GM15510 (cell line): ENCODE measurements around the gene JPH3.

Source experiments
- POLR2A ChIP-seq: IDR thresholded peaks from 3 replicates; pipeline ENCODE4 v1.6.1; 2011; ENCODE audit warnings: borderline replicate concordance; ENCODE audit not compliant: insufficient read length; ENCODE audit errors: extremely low read depth

JPH3 gene

GRCh38 chr16:87584975-87585374 lies 17.3 kb upstream of the JPH3 start:
- TF ChIP-seq POLR2A, result no peak

DNA sequence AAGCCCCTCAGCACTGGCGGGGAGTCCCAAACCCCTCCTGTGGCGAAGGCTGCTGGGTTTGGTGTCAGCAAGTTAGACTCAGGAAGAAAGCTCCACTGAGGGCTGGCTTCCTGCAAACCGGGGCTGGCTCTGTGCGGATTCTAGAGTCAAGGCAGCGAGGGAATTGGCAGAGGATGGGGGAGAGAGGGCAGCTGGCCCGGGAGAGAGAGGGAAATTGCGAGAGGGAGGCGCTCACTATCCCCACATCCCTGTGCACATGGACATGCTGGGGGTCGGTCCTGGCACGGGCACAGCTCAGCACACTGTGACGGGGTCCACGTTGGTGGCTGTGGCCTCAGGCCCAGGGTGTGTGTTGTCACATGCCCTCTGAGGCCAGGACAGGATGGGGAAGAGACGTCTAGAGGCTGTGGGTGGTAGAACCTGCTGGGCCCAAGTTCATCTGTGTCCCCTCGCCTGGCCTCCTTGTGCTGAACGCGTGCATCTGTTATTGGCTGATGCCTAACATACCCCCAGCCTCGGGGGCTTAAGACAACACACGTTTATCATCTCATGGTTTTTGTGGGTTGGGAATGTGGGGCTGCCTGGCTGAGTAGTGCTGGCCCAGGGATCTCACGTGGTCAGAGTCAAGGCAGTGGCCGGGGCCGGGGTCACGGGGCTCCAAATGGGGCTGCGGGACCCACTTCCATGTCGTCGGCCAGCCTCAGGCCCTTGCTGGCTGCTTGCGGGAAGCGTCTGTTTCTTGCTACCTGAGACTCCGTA lies 16.7 kb upstream of the JPH3 start:
- TF ChIP-seq POLR2A, result no peak

DNA sequence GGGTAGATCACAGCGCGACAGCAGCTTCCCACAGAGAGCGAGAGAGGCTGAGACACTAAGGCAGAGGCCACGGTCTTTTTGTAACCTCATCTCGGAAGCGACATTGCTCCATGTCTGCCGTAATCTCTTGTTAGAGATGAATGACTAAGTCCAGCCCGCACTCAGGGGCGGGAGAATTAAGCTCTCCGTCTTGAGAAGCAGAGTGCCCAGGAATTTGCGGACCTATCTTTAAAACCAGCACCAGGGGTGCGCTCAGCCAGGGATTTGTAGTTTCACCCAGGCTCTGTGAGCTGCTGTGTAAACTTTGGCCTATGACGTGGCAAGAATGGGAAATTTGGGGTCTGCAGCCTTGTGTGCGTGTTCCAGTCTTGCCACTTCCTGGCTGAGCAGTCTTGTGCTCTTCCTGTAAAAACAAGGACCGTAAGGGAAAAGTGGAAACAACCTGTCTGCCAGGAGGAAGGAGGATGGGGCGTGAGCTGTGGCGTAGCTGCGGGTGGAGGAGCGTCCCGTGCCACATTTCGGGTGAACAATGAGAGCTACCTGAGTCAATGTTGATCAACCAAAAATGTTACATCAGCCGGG lies 16.0 kb upstream of the JPH3 start:
- TF ChIP-seq POLR2A, result no peak

GRCh38 chr16:87587636-87588035 lies 14.7 kb upstream of the JPH3 start:
- no peak for TF ChIP-seq POLR2A

- no peak for TF ChIP-seq POLR2A
Observed at GRCh38 chr16:87592018-87592712, 10.1 kb upstream of the JPH3 start.

DNA sequence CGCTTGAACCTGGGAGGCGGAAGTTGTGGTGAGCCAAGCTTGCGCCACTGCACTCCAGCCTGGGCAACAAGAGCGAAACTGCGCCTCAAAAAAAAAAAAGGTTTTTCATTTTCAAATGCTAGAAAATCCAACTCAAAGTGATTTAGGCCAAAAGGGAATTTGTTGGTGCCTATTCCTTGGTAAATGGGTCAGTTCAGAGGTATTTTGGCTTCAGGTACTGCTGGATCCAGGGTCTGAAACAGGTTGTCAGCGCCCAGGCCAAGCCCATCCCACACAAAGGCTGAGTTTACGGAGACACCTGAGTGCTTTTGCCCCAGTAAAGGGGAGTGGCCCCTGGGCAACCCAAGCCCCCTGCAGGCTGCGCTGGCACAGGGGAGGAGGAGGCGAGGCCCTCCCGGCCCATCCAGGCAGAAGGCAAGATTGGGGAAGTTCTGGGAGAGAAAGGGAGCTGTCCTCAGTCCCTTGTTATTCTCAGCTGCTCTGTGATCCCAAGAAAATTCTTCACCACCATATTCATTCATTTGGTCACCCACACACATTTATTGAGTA lies 8.5 kb upstream of the JPH3 start:
- TF ChIP-seq POLR2A, result no peak

- TF ChIP-seq POLR2A, result no peak
Observed at GRCh38 chr16:87595712-87596111, 6.6 kb upstream of the JPH3 start.

DNA sequence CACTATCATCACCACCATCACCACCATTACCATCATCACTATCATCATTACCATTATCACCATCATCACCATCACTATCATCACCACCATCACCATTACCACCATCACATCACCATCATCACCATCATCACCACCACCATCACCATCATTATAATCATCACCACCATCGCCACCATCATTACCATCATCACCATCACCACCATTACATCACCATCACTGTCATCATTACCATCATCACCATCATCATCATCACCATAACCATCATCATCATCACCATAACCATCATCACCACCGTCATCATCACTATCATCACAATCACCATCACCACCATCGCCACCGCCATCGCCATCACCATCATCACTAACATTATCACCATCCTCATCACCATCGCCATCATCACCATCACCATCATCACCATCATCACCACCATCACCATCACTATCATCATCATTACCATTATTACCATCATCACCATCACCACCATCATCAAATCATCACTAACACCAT lies 4.9 kb upstream of the JPH3 start:
- no peak for TF ChIP-seq POLR2A

DNA sequence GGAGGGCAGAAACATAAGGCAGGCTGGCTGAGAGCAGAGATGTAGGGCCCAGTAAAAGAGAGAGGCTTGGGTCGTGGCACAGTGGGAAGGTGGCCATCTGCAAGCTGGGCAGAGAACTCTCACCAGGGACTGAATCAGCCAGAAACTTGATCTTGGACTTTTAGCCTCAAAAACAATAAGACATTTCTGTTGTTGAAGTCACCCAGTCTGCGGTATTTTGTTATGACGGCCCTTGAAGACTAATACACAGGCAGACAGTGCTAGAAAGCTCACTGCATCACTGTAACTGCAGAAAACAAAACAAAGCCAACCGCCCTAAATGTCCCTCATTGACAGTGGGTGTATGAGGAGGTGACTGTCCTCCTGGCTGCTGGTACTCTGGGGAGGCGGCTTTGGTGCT lies 3.9 kb upstream of the JPH3 start:
- TF ChIP-seq POLR2A, result no peak

DNA sequence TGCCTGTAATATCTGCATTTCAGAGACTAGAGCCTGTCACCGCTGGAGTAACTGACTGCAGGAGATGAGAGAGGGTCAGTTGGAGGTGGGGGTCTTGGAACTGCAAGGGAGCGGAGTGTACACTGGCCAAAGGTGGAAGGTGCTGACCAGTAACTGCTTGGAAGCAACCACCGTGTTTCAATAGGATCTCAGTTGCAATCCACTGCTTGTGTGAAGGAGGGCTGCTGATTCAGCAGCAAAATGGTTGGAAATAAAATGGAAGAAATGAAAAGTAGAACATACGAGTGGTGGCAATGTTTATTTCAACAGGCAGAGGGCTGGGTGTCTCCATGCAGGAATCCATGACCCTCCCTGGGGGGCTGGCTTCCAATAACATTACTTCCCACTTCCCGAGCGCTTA lies 2.1 kb upstream of the JPH3 start:
- TF ChIP-seq POLR2A, result no peak

DNA sequence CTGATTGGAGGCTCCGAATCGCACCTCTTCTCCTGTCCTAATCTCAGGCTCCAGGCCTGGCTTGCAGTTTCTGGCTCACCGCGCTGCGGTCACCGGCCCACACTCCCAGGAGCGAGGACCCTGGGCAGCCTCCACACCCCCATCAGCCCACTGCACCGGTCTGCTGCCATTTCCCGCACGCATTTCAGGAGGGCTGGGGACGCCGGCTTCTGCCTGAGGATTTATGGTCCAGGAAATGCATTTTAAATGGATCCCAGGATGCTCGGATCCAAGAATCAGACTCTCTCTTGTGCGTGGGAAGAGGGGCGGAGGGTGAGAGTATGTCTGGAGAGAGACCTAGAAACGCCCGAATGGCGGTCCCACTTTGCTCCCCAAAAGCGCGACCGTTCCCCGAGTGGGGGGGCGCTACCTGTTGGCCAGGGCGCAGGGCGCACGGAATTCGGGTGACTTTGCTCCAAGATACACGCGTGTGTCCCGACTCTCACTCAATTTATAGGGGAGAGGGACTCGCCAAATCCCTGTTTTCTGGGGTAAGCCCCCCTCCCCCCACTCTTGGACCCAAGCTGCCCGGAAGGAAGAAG lies 817 bp upstream of the JPH3 start:
- TF ChIP-seq POLR2A, result no peak

DNA sequence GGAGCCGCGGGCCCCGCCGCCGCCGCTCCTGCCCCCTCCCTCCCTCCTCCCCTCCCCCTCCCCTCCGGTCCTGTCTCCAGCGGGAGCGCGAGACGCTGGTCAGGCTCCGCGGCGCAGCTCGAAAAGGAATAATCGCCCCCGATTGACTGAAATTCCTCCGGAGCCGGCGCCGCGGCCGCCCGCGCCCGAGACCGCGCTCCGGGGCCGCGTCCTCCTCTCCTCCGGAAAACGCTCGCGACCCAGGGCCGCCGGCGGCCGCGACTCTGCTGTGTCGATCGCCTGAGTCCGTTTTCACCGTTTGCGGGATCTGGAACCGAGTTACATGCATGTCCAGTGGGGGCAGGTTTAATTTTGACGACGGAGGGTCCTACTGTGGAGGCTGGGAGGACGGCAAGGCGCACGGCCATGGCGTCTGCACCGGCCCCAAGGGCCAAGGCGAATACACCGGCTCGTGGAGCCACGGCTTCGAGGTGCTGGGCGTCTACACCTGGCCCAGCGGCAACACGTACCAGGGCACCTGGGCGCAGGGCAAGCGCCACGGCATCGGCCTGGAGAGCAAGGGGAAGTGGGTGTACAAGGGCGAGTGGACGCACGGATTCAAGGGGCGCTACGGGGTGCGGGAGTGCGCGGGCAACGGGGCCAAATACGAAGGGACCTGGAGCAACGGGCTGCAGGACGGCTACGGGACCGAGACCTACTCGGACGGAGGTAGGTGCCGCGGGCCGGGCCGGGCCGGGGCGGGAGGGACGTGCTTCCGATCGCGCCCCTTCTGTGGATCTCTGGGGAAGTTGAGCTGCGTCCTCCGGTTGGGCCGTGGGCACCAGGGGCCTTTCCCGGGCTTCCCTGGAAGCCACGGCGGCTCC lies 744 bp downstream of the JPH3 start:
- TF ChIP-seq POLR2A, result no peak

DNA sequence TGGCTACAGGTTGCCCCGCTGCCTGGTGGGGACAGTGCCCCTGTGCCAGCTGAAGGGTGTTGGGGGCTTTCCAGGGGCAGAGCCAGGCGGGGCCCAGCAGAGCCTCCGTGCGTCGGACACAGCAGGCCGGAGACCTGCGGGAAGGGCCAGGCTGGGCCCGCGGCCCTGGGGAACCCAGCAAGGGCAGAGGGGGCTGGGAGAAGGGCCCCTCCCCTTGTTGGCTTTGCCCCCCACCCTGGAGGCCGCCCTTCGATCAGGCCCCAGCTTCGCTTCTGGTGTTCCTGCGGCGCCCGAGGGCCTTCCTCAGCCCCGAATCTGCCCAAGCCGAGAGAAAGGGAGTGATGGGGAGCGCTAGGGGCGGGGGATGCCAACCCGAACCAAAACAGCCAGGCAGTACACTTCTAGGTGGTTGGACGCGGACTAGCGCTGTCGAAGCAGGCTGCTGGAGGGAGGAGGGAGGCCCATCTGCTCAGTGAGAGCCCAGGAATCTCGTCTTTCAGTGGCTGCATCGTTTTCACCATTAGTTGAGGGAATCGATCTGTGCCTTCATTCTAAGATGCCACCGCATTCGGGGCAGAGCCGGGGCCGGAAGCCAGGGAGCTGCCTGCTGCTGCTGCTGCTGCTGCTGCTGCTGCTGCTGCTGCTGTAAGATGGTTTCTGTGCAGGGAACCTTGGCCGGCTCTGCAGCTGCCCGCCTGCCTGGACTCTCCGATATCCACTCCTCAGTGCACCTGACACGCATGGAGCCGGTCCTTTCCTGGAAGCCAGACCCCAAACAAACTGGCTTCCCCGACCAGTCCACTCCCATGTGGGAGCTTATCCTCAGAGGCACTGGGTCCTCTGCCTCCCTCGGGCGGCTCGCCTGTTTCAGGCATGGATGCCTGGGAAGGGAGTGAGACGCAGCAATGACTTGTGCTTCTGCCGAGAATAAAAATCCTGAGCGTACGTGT lies 1.7 kb downstream of the JPH3 start:
- TF ChIP-seq POLR2A, result no peak
